ENCODE measurements around the gene MAP3K20. TPM values are rescaled to one million over a fixed set of nuclear protein-coding genes. Genes with fewer than 3 reads are reported as not detected.

Gene MAP3K20
- total and polyA plus RNA-seq, 10 of the 15 experiments (the other 5 are each of a cell fraction or from before 2014, with no cell fraction given) = 0.04 to 5.6 (median 2.3) TPM

DNA sequence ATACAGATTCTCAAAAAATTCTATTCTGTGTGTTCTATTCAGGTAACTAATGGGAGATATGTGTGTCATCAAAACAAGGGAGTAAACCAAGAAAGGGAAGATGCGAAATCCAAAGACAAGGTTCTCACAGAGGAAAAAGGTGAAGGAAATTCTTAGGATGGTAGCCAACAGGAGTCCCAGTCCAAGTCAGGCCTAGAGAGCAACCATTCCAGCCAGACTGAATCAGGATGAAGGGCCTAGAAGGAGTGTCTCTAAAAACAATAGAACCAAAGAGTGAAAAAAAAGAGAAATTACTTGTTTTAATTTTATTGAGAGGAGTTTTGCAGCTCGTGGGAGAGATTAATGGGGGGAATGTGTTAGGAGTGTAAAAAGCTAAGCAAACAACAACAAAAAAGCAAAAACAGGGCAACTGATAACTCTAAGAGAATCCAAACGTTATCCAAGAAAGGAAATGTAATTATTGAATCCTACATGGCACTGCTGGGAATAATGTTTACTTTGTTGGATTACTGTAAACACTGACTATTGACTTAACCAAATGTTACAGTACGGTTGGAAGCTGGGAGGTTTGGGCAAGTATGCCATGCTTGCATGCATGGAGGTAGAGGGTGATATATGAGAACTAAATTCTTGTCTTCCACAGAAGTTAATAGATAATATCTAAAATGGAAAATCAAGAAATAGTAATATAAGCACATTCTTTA is 12.3 kb downstream of the MAP3K20 start:
- H3K27me3 ChIP-seq (replicated peaks in 1 of 2; ENCODE audit: control insufficient read depth in 2 of 2, insufficient read depth in 2 of 2, low read length in 1 of 2) = no peaks in the 10 kb centered on the region
- FAIRE-seq (no peak), ATAC-seq (no peak), DNase-seq (ENCODE audit: low read depth, low spot score) (no peak)
- no peaks in the 10 kb centered on the region for H3K4me1 ChIP-seq (ENCODE audit: control insufficient read depth, insufficient read depth, low read length)
- SMC1A ChIA-PET (ENCODE audit: uncharacterized antibody, unreplicated experiment) = no interaction called here
- no peak overlapping the region for H3K4me3 ChIP-seq
- H2AFZ ChIP-seq (ENCODE audit: control insufficient read depth, low read depth, low read length) = no peak overlapping the region
- no peak overlapping the region for H3K4me2 ChIP-seq (ENCODE audit: control insufficient read depth, insufficient read depth)
- TF ChIP-seq NRF1 (conservative IDR thresholded peaks at IDR 0.05; ENCODE audit: low read depth, low read length) (no peak), IRF4 (IDR thresholded peaks at IDR 0.05; ENCODE audit: low read depth, low read length) (no peak), LARP7 (IDR thresholded peaks at IDR 0.05) (no peak), STAT3 (IDR thresholded peaks at IDR 0.05; ENCODE audit: low read depth, low read length) (no peak)
- no peaks in the 10 kb centered on the region for H4K20me1 ChIP-seq (ENCODE audit: control insufficient read depth, insufficient read depth)
- no TSS peak for BruUV-seq (replicated peaks)
- H3K79me2 ChIP-seq (ENCODE audit: control insufficient read depth, insufficient read depth, low read length) = no peaks in the 10 kb centered on the region; the same call in 1 of the 2 replicates
- intact Hi-C loops (cut with micrococcal nuclease; ENCODE audit: unreplicated experiment) = no loop called here
- RAD21 ChIA-PET (ENCODE audit: unreplicated experiment) = no interaction called here
- POLR2A ChIA-PET = no interaction called here
- H3K9ac ChIP-seq (ENCODE audit: control insufficient read depth, insufficient read depth, low read length) = no peak overlapping the region
- no peak overlapping the region for H3K27ac ChIP-seq (ENCODE audit: control insufficient read depth, insufficient read depth)
- CTCF ChIA-PET = no interaction called here
- WGBS (ENCODE audit: insufficient coverage, insufficient replicate concordance, low lambda C conversion rate, missing lambda C conversion rate) = 97% methylated on average over 4 of the region's 4 CpGs
- in situ Hi-C loops (cut with MboI) = no loop called here
- H3K9me3 ChIP-seq (replicated peaks; ENCODE audit: control insufficient read depth, insufficient read depth, low read length) = no peaks in the 10 kb centered on the region
- peaks cover 0 to 4% of the 10 kb centered on the region in 2 experiments; a peak in 1 of 4 replicates for H3K36me3 ChIP-seq (ENCODE audit: control insufficient read depth in 2 of 2, insufficient read depth in 2 of 2, low read length in 1 of 2)

DNA sequence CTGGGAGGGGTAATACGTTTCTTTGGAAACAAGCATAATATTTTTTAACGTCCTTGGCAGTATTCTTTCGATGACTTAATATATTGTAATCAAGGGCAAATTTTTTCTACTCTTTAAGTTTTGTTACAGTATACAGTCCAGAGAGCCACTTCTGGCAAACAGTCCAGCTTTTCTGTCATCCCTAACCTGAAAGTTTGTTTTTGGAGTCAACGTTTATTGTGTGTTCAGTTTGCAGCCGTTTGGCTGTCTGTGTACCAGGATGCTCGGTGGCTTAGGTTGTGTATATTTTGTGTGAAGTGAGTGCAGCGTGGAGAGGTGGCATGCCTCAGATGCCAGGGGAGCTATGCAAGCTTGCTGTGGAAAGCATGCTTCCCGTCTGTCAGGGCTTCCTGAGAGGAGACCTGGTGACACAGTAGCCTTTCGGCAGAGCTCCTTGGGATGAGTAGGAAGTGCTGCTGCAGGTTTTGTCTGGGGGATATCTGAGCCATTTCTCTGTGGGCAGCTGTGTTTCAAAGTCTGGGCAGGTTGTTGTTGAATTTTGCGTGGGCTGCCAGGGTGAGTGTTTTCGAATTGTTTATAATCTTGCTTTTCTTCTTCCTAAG is 14.7 kb downstream of the MAP3K20 start:
- ChIA-PET POLR2A (no interaction called here), SMC1A (ENCODE audit: uncharacterized antibody, unreplicated experiment) (interaction anchor here (0.8 kb wide), 1 partner anchor 10 kb away, joined by 3 read pairs; no protein-coding TSS in a partner anchor), CTCF (interaction anchor here (2.6 kb wide), 1 partner anchor 120 kb away, joined by 9 read pairs; no protein-coding TSS in a partner anchor), RAD21 (ENCODE audit: unreplicated experiment) (no interaction called here)
- no peak for ATAC-seq
- no peak for DNase-seq (ENCODE audit: low read depth, low spot score)
- FAIRE-seq = no peak
- 97% methylated on average over 11 of the region's 11 CpGs for WGBS (ENCODE audit: insufficient coverage, insufficient replicate concordance, low lambda C conversion rate, missing lambda C conversion rate)
- Histone ChIP-seq H4K20me1 (ENCODE audit: control insufficient read depth, insufficient read depth) (no peaks in the 10 kb centered on the region), H3K36me3 (ENCODE audit: control insufficient read depth in 2 of 2, insufficient read depth in 2 of 2, low read length in 1 of 2) (peaks cover 0 to 4% of the 10 kb centered on the region in 2 experiments; a peak in 1 of 4 replicates), H3K4me2 (ENCODE audit: control insufficient read depth, insufficient read depth) (no peak overlapping the region), H3K27ac (ENCODE audit: control insufficient read depth, insufficient read depth) (no peak overlapping the region), H3K4me3 (no peak overlapping the region), H2AFZ (ENCODE audit: control insufficient read depth, low read depth, low read length) (no peak overlapping the region), H3K79me2 (ENCODE audit: control insufficient read depth, insufficient read depth, low read length) (no peaks in the 10 kb centered on the region; the same call in 1 of the 2 replicates), H3K27me3 (replicated peaks in 1 of 2; ENCODE audit: control insufficient read depth in 2 of 2, insufficient read depth in 2 of 2, low read length in 1 of 2) (no peaks in the 10 kb centered on the region), H3K4me1 (ENCODE audit: control insufficient read depth, insufficient read depth, low read length) (no peaks in the 10 kb centered on the region), H3K9ac (ENCODE audit: control insufficient read depth, insufficient read depth, low read length) (no peak overlapping the region), H3K9me3 (replicated peaks; ENCODE audit: control insufficient read depth, insufficient read depth, low read length) (no peaks in the 10 kb centered on the region)
- in situ Hi-C loops (cut with MboI) = no loop called here
- no TSS peak for BruUV-seq (replicated peaks)
- intact Hi-C loops (cut with micrococcal nuclease; ENCODE audit: unreplicated experiment) = no loop called here
- TF ChIP-seq, protein P1, sequence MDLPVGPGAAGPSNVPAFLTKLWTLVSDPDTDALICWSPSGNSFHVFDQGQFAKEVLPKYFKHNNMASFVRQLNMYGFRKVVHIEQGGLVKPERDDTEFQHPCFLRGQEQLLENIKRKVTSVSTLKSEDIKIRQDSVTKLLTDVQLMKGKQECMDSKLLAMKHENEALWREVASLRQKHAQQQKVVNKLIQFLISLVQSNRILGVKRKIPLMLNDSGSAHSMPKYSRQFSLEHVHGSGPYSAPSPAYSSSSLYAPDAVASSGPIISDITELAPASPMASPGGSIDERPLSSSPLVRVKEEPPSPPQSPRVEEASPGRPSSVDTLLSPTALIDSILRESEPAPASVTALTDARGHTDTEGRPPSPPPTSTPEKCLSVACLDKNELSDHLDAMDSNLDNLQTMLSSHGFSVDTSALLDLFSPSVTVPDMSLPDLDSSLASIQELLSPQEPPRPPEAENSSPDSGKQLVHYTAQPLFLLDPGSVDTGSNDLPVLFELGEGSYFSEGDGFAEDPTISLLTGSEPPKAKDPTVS (IDR thresholded peaks at IDR 0.05; ENCODE audit: low read depth, low read length) = no peak
- TF ChIP-seq SP1 (IDR thresholded peaks at IDR 0.05; ENCODE audit: low read depth, low read length) = no peak
- no peak for TF ChIP-seq HCFC1 (IDR thresholded peaks at IDR 0.05; ENCODE audit: low read length)
- TF ChIP-seq RB1 (IDR thresholded peaks at IDR 0.05; ENCODE audit: borderline replicate concordance) = no peak
- TF ChIP-seq, protein P2, sequence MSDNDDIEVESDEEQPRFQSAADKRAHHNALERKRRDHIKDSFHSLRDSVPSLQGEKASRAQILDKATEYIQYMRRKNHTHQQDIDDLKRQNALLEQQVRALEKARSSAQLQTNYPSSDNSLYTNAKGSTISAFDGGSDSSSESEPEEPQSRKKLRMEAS (IDR thresholded peaks at IDR 0.05; ENCODE audit: low read depth, low read length) = no peak
- TF ChIP-seq, protein P3, sequence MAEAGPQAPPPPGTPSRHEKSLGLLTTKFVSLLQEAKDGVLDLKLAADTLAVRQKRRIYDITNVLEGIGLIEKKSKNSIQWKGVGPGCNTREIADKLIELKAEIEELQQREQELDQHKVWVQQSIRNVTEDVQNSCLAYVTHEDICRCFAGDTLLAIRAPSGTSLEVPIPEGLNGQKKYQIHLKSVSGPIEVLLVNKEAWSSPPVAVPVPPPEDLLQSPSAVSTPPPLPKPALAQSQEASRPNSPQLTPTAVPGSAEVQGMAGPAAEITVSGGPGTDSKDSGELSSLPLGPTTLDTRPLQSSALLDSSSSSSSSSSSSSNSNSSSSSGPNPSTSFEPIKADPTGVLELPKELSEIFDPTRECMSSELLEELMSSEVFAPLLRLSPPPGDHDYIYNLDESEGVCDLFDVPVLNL (IDR thresholded peaks at IDR 0.05; ENCODE audit: low read depth, low read length) = no peak
- no peak for TF ChIP-seq KLF5 (IDR thresholded peaks at IDR 0.05; ENCODE audit: partially characterized antibody)
- TF ChIP-seq ZBED1 (IDR thresholded peaks at IDR 0.05; ENCODE audit: borderline replicate concordance) = no peak
- TF ChIP-seq SMAD1 (IDR thresholded peaks at IDR 0.05; ENCODE audit: low read depth, partially characterized antibody) = no peak
- TF ChIP-seq GATAD2B (conservative IDR thresholded peaks at IDR 0.05; ENCODE audit: low read depth) = no peak
- no peak for TF ChIP-seq SIN3A (IDR thresholded peaks at IDR 0.05; ENCODE audit: low read depth, low read length)
- no peak for TF ChIP-seq DPF2 (IDR thresholded peaks at IDR 0.05)
